GM19351 (cell line): ENCODE results near the gene UPK2.
A peak's percentile ranks its signal among the peaks of the same experiment; 100 is the strongest.
"Not testable (repeated sequence)": the region's sequence is repeated elsewhere in the genome, so short reads cannot be mapped to it uniquely, and the experiment has no call there.

Source experiments
- ATAC-seq: cut with Tn5 transposase; IDR thresholded peaks from one replicate; pipeline ENCODE4 v1.9.1; 2021; ENCODE audit warnings: mild to moderate bottlenecking, moderate library complexity; ENCODE audit not compliant: unreplicated experiment

The UPK2 gene

GRCh38 chr11:118984337-118984736 lies 28.2 kb downstream of the UPK2 start:
- ATAC-seq, result not testable (repeated sequence)

GRCh38 chr11:118984825-118985224 lies 28.7 kb downstream of the UPK2 start:
- no peak for ATAC-seq

- ATAC-seq, result no peak
These were observed 32.2 kb downstream of the UPK2 start for GRCh38 chr11:118988280-118988679.

- ATAC-seq, result not testable (repeated sequence)
These were observed 35.5 kb downstream of the UPK2 start for GRCh38 chr11:118991486-118992038.

- no peak for ATAC-seq
These were observed 41.0 kb downstream of the UPK2 start for GRCh38 chr11:118996926-118997626.

- peak; percentile 87 for ATAC-seq
These were observed 41.7 kb downstream of the UPK2 start, which contains the start of gene CENATAC for GRCh38 chr11:118997627-118998387. CENATAC (plus strand) TSS chr11:118998138; CDS start chr11:118998198, 60 bp downstream.

- peak; percentile 9 for ATAC-seq
These were observed 42.3 kb downstream of the UPK2 start for GRCh38 chr11:118998388-118998717.

- ATAC-seq, result no peak
These were observed 42.7 kb downstream of the UPK2 start for GRCh38 chr11:118998822-118999221.

- ATAC-seq, result no peak
These were observed 44.8 kb downstream of the UPK2 start for GRCh38 chr11:119000906-119001305.

GRCh38 chr11:119006656-119007055 lies 50.6 kb downstream of the UPK2 start:
- no peak for ATAC-seq
